GM12874 (cell line): ENCODE data around the gene RERE.

Experiments
- TF ChIP-seq, protein P1 (sequence below): IDR thresholded peaks from 2 replicates; pipeline ENCODE4 v1.5.1; 2011; ENCODE audit warnings: low read depth, mild to moderate bottlenecking, control low read depth, low read length, moderate library complexity; ENCODE audit not compliant: insufficient read depth

The RERE gene

DNA sequence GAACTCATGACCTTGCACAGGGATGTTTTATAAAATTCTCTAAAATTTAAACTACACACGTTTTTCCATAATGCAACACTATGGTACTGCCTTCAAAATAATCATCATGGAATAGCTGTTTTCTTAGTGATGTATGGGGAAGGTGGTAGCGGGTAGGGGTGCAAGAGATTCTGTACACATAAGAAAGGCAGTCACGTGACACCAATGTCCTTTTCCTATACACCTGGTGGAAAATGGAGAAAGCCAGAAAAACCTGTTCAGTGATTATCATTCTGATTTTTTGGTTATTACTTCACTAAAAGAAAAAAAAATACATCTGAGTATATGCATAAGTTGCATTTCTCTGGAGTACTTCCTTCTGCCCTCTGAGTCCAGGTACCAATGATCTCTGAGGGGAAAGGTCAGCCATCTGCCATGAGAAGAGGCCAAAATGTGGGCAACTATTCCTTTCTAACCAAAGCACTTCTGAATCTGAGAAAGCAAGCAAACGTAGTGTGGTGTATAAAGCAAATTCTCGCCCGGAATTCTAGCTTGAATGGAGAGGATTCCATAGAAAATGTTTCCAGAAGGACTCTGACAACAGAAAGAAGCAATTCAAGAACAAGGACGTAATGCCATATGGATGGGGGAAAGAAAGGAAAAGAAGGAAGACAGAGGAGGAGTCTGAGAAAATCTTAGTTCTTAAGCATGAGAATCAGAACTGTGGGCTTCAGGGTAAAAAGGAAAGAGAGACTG lies 137.3 kb downstream of the RERE start:
- TF ChIP-seq, protein P1, sequence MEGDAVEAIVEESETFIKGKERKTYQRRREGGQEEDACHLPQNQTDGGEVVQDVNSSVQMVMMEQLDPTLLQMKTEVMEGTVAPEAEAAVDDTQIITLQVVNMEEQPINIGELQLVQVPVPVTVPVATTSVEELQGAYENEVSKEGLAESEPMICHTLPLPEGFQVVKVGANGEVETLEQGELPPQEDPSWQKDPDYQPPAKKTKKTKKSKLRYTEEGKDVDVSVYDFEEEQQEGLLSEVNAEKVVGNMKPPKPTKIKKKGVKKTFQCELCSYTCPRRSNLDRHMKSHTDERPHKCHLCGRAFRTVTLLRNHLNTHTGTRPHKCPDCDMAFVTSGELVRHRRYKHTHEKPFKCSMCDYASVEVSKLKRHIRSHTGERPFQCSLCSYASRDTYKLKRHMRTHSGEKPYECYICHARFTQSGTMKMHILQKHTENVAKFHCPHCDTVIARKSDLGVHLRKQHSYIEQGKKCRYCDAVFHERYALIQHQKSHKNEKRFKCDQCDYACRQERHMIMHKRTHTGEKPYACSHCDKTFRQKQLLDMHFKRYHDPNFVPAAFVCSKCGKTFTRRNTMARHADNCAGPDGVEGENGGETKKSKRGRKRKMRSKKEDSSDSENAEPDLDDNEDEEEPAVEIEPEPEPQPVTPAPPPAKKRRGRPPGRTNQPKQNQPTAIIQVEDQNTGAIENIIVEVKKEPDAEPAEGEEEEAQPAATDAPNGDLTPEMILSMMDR, result no peak

DNA sequence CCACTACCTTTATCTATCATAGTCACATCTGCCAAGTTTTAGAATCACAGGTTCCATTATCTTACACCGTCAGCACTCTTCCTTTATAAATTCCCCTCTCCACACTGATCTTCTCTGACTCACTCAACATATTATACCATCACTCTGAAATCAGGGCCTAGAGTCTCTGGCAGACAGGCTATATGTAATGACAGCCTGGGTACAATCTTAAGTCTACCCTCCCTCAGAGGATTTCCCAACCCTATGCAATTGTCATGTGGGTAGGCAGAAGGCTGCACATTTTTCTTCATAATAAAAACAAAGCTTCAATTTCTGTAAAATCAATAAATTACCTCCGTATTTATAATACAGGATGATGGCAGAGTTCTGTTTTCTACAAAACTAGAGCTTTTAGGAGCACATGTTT lies 138.0 kb downstream of the RERE start:
- TF ChIP-seq, protein P1, result no peak

- TF ChIP-seq, protein P1, result no peak
These were observed 138.6 kb downstream of the RERE start for GRCh38 chr1:8678673-8679394.

- TF ChIP-seq, protein P1, result no peak
These were observed 139.7 kb downstream of the RERE start for GRCh38 chr1:8677782-8678181.

- TF ChIP-seq, protein P1, result no peak
These were observed 140.6 kb downstream of the RERE start for GRCh38 chr1:8676813-8677212.

- TF ChIP-seq, protein P1, result no peak
These were observed 141.4 kb downstream of the RERE start for GRCh38 chr1:8676072-8676471.

DNA sequence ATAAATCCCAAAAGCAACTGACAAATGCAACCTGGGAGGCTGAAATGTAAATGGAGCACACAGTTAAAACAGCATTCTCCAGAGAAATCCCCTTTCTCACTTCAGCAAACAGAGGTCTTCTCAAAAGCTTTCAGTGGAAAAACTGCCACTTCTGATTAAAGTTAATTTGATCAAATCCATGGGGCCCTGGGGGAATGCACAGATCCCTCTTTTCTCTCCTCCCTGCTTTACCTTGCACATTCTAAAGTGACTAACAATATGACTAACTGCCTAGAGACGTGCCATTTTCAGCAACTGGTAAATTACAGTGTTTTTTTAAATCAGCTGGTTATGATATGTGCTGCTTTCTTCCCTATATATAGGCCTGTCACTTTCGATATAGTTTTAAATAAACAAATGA lies 142.5 kb downstream of the RERE start:
- TF ChIP-seq, protein P1, result no peak
